Smooth muscle cell (in vitro differentiated cells): Measurements from ENCODE around the gene ZNF516. TPM values are rescaled to one million over a fixed set of nuclear protein-coding genes. Genes with fewer than 3 reads are reported as not detected.
A peak's percentile ranks its signal among the peaks of the same experiment; 100 is the strongest.

Experiments
- DNase-seq: peaks from one replicate; lab custom pipeline; 2025; ENCODE audit not compliant: unreplicated experiment; lab: John Stamatoyannopoulos, UW
- H2AFZ ChIP-seq: fragments of 200-600 bp; sonication (generic); 2 replicates; pipeline ENCODE4 v1.6.0; 2016; ENCODE audit warnings: antibody characterized with exemption, low read depth, mild to moderate bottlenecking
- H3F3A ChIP-seq: fragments of 200-600 bp; sonication (generic); 2 replicates; pipeline ENCODE4 v1.6.0; 2017; ENCODE audit warnings: antibody characterized with exemption, low read depth
- H3K27ac ChIP-seq: fragments of 200-600 bp; sonication (generic); 2 replicates; pipeline ENCODE4 v1.5.1; 2016; ENCODE audit warnings: low read depth, mild to moderate bottlenecking
- H3K27me3 ChIP-seq: fragments of 200-600 bp; sonication (generic); 2 replicates; pipeline ENCODE4 v1.6.1; 2016; ENCODE audit warnings: low read depth, mild to moderate bottlenecking
- H3K36me3 ChIP-seq: fragments of 200-600 bp; sonication (generic); 2 replicates; pipeline ENCODE4 v1.5.1; 2016; ENCODE audit warnings: low read depth
- H3K4me1 ChIP-seq: fragments of 200-600 bp; sonication (generic); 2 replicates; pipeline ENCODE4 v1.5.1; 2016; ENCODE audit warnings: low read depth
- H3K4me2 ChIP-seq: fragments of 200-600 bp; sonication (generic); 2 replicates; pipeline ENCODE4 v1.6.0; 2016; ENCODE audit warnings: mild to moderate bottlenecking
- H3K4me3 ChIP-seq: fragments of 200-600 bp; sonication (generic); 2 replicates; pipeline ENCODE4 v1.5.1; 2016; ENCODE audit warnings: mild to moderate bottlenecking
- H3K79me2 ChIP-seq: fragments of 200-600 bp; sonication (generic); 2 replicates; pipeline ENCODE4 v1.6.0; 2016; ENCODE audit warnings: low read depth, mild to moderate bottlenecking
- H3K9ac ChIP-seq: fragments of 200-600 bp; sonication (generic); 2 replicates; pipeline ENCODE4 v1.6.0; 2016; ENCODE audit warnings: low read depth
- H3K9me3 ChIP-seq: fragments of 200-600 bp; sonication (generic); replicated peaks from 2 replicates; pipeline ENCODE4 v1.5.1; 2016; ENCODE audit warnings: low read depth
- H4K20me1 ChIP-seq: fragments of 200-600 bp; sonication (generic); 2 replicates; pipeline ENCODE4 v1.6.0; 2016; ENCODE audit warnings: low read depth
- CTCF ChIP-seq: fragments of 200-600 bp; sonication (generic); IDR thresholded peaks from 2 replicates; pipeline ENCODE4 v1.5.1; 2017; ENCODE audit warnings: borderline replicate concordance, mild to moderate bottlenecking, antibody characterized with exemption; ENCODE audit not compliant: insufficient read depth, poor library complexity, severe bottlenecking
- WGBS: methylation state at CpG from one replicate; pipeline ENCODE4 v1.1.7; 2016; ENCODE audit warnings: low lambda C conversion rate; 5-methylcytosine and 5-hydroxymethylcytosine counted together
- polyA plus RNA-seq: library from polyadenylated mRNA; unstranded; fragments of >200 nt; fragmentation: Nextera tagmentation; extraction: Ambion mirVana; gene quantifications from 2 replicates; pipeline ENCODE4 v1.2.1, GENCODE V29; 2016
- total RNA-seq: library from RNA; depleted of rRNA; stranded (reverse); fragments of >200 nt; gene quantifications from 2 replicates; pipeline ENCODE4 v1.2.3, GENCODE V29; 2014

Gene ZNF516
- total and polyA plus RNA-seq, 2 experiments from 2014 or later = 15.6 to 24.2 TPM

GRCh38 chr18:76410660-76411417 lies 84.2 kb downstream of the ZNF516 start:
- Histone ChIP-seq H3F3A (no peaks in the 10 kb centered on the region), H3K27me3 (no peaks in the 10 kb centered on the region), H3K4me2 (peak overlapping the region; percentile 1), H3K27ac (no peak overlapping the region), H3K36me3 (no peaks in the 10 kb centered on the region), H3K79me2 (peaks cover 91% of the 10 kb centered on the region), H3K4me3 (no peak overlapping the region), H2AFZ (no peak overlapping the region), H3K4me1 (no peaks in the 10 kb centered on the region), H4K20me1 (peaks cover 99% of the 10 kb centered on the region), H3K9me3 (no peaks in the 10 kb centered on the region), H3K9ac (no peak overlapping the region)
- WGBS = 80% methylated on average over 11 of the region's 11 CpGs
- TF ChIP-seq CTCF = no peak
- DNase-seq = no peak

GRCh38 chr18:76410033-76410432 lies 85.0 kb downstream of the ZNF516 start:
- no peak overlapping the region for H3K27ac ChIP-seq
- no peak overlapping the region for H3K4me2 ChIP-seq
- no peaks in the 10 kb centered on the region for H3K27me3 ChIP-seq
- no peaks in the 10 kb centered on the region for H3K9me3 ChIP-seq
- peaks cover 99% of the 10 kb centered on the region for H4K20me1 ChIP-seq
- H3K79me2 ChIP-seq = peaks cover 90% of the 10 kb centered on the region
- DNase-seq = no peak
- no peak overlapping the region for H2AFZ ChIP-seq
- H3K4me3 ChIP-seq = no peak overlapping the region
- TF ChIP-seq CTCF = no peak
- no peaks in the 10 kb centered on the region for H3K4me1 ChIP-seq
- H3K9ac ChIP-seq = no peak overlapping the region
- H3K36me3 ChIP-seq = no peaks in the 10 kb centered on the region
- no peaks in the 10 kb centered on the region for H3F3A ChIP-seq
- 89% methylated on average over 5 of the region's 5 CpGs for WGBS

GRCh38 chr18:76408480-76409067 lies 86.5 kb downstream of the ZNF516 start:
- H4K20me1 ChIP-seq = peaks cover 99% of the 10 kb centered on the region
- TF ChIP-seq CTCF = no peak

More at GRCh38 chr18:76408480-76409067, 86.5 kb downstream of the ZNF516 start:
- no peaks in the 10 kb centered on the region for H3F3A ChIP-seq
- no peak for DNase-seq
- no peak overlapping the region for H3K4me3 ChIP-seq
- H3K27me3 ChIP-seq = no peaks in the 10 kb centered on the region
- no peaks in the 10 kb centered on the region for H3K4me1 ChIP-seq
- H3K4me2 ChIP-seq = no peak overlapping the region
- no peaks in the 10 kb centered on the region for H3K9me3 ChIP-seq
- no peaks in the 10 kb centered on the region for H3K36me3 ChIP-seq
- WGBS = 87% methylated on average over 15 of the region's 15 CpGs
- H3K27ac ChIP-seq = no peak overlapping the region
- H3K9ac ChIP-seq = no peak overlapping the region
- no peak overlapping the region for H2AFZ ChIP-seq
- peaks cover 76% of the 10 kb centered on the region for H3K79me2 ChIP-seq
